IPS DF 4.7 (cell line): ENCODE data around the gene TMEM30A.

Experiments used
- DNase-seq: peaks from one replicate; pipeline ENCODE4 v3.0.0-alpha.2; 2013; ENCODE audit warnings: low spot score; ENCODE audit errors: extremely low read depth

The TMEM30A gene

GRCh38 chr6:75266716-75267291, 17.8 kb downstream of the TMEM30A start:
- no peak for DNase-seq

- DNase-seq = no peak
Measured at GRCh38 chr6:75263401-75263750, 21.2 kb downstream of the TMEM30A start.

- DNase-seq = no peak
Measured at GRCh38 chr6:75262716-75263400, 21.7 kb downstream of the TMEM30A start.

- DNase-seq = no peak
Measured at GRCh38 chr6:75261299-75261698, 23.3 kb downstream of the TMEM30A start.

GRCh38 chr6:75257343-75258087, 27.1 kb downstream of the TMEM30A start:
- DNase-seq = no peak

GRCh38 chr6:75250552-75250951, 34.0 kb downstream of the TMEM30A start:
- DNase-seq = no peak

GRCh38 chr6:75249837-75250236, 34.8 kb downstream of the TMEM30A start:
- DNase-seq = no peak

GRCh38 chr6:75246386-75246785, 38.2 kb downstream of the TMEM30A start:
- no peak for DNase-seq

GRCh38 chr6:75244063-75244584, 40.5 kb downstream of the TMEM30A start:
- no peak for DNase-seq

GRCh38 chr6:75243333-75244062, 41.1 kb downstream of the TMEM30A start, which contains the start of gene COX7A2:
TSS of gene COX7A2 (minus strand) at chr6:75243801. CDS start at chr6:75243734, 67 bp downstream.
- DNase-seq = peak; percentile 96

GRCh38 chr6:75236630-75237029, 48.0 kb downstream of the TMEM30A start:
- DNase-seq = no peak

GRCh38 chr6:75235271-75235670, 49.3 kb downstream of the TMEM30A start:
- DNase-seq = no peak

GRCh38 chr6:75234126-75234865, 50.3 kb downstream of the TMEM30A start:
- no peak for DNase-seq

- DNase-seq = no peak
Measured at GRCh38 chr6:75233092-75233615, 51.4 kb downstream of the TMEM30A start.

- no peak for DNase-seq
Measured at GRCh38 chr6:75230484-75231325, 53.9 kb downstream of the TMEM30A start.

- DNase-seq = no peak
Measured at GRCh38 chr6:75224303-75224926, 60.2 kb downstream of the TMEM30A start.

- no peak for DNase-seq
Measured at GRCh38 chr6:75223428-75223827, 61.2 kb downstream of the TMEM30A start.

- DNase-seq = no peak
Measured at GRCh38 chr6:75222261-75222660, 62.3 kb downstream of the TMEM30A start.

- DNase-seq = no peak
Measured at GRCh38 chr6:75221116-75221515, 63.5 kb downstream of the TMEM30A start.
